Upper lobe of left lung (tissue), 6 donors: Measurements from ENCODE around the gene DEFB126. TPM values are rescaled to one million over a fixed set of nuclear protein-coding genes. Genes with fewer than 3 reads are reported as not detected.

Source experiments
- ATAC-seq, 2 donors: fragments of 200-7000 bp; cut with Tn5 transposase; one replicate each; pipeline ENCODE4 v1.9.1; 2022; ENCODE audit warnings: mild to moderate bottlenecking in 2 of 2, moderate library complexity in 2 of 2; ENCODE audit not compliant: low FRiP score in 2 of 2
- DNase-seq, 2 donors: peaks; one replicate each; pipeline ENCODE4 v3.0.0-alpha.2; 2019 to 2020
- H3K27ac ChIP-seq, 4 donors: fragments of 200-600 bp; sonication (generic); one replicate each; pipeline ENCODE4 v1.5.1; 2016 to 2019
- H3K27me3 ChIP-seq, 4 donors: fragments of 200-600 bp; sonication (generic); one replicate each; pipeline ENCODE4 v1.5.1; 2017 to 2019
- H3K36me3 ChIP-seq, 4 donors: fragments of 200-600 bp; sonication (generic); one replicate each; pipeline ENCODE4 v1.5.1; 2016 to 2019
- H3K4me1 ChIP-seq, 4 donors: fragments of 200-600 bp; sonication (generic); one replicate each; pipeline ENCODE4 v1.5.1; 2018 to 2019
- H3K4me3 ChIP-seq, 4 donors: fragments of 200-600 bp; sonication (generic); one replicate each; pipeline ENCODE4 v1.5.1; 2017 to 2019; ENCODE audit warnings: mild to moderate bottlenecking in 2 of 4, moderate library complexity in 1 of 4
- H3K9me3 ChIP-seq, 4 donors: fragments of 200-600 bp; sonication (generic); one replicate each; pipeline ENCODE4 v1.5.1; 2018 to 2019
- EP300 ChIP-seq, 4 donors: sonication (generic); formaldehyde crosslinking; IDR thresholded peaks; one replicate each; pipeline ENCODE4 v1.5.1; 2017; ENCODE audit warnings: antibody characterized with exemption in 4 of 4, control low read depth in 2 of 4
- POLR2A ChIP-seq, 4 donors: fragments of 450-650 bp; IDR thresholded peaks; one replicate each; pipeline ENCODE4 v1.5.1; 2016 to 2017; ENCODE audit warnings: antibody characterized with exemption in 4 of 4, mild to moderate bottlenecking in 2 of 4
- POLR2AphosphoS5 ChIP-seq, 2 donors: sonication (generic); formaldehyde crosslinking; IDR thresholded peaks; one replicate each; pipeline ENCODE4 v1.5.1; 2017; ENCODE audit warnings: antibody characterized with exemption in 2 of 2
- WGBS, 2 donors: methylation state at CpG; one replicate each; pipeline ENCODE4 v1.1.5; 2017 to 2018; 5-methylcytosine and 5-hydroxymethylcytosine counted together
- total RNA-seq, 6 donors: library from RNA; depleted of rRNA in 4 of 6; stranded (reverse); fragments of >200 nt in 4 of 6; gene quantifications; one replicate each; pipeline versions ENCODE4 v1.1.0 to v1.2.1, GENCODE V29; 2016 to 2021
- TF ChIP-seq, protein P1 (sequence below), 6 experiments: fragments of 450-650 bp in 4 of 6; fragments of 200-600 bp in 2 of 6; sonication (generic) in 2 of 6; IDR thresholded peaks; one replicate each; pipeline ENCODE4 v1.5.1; 2016 to 2019; ENCODE audit warnings: antibody characterized with exemption in 6 of 6
- donor health status: DM: no; HTN: no; CAD: no; lungs with moderate emphysema.
- donor health status: DM: no; HTN: yes; CAD: no; lungs with severe emphysema.

Gene DEFB126
- total RNA-seq, 6 donors from 2014 or later = not detected

DNA sequence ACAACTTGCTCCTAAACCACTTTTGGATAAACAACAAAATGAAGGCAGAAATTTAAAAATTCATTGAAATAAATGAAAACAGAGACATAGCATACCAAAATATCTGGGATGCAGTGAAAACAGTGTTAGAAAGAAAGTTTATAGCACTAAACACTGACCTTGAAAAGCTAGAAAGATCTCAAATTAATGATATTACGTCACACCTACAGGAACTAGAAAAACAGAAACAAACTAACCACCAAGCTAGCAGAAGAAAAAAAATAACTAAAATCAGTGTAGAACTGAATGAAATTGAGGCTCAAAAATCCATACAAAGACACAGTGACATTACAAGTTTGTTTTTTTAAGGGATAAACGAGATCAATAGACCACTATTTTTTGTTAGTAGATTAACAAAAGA is 41.9 kb downstream of the DEFB126 start:
- no peak for ATAC-seq
- TF ChIP-seq POLR2AphosphoS5 (IDR thresholded peaks at IDR 0.05) (no peak), EP300 (IDR thresholded peaks at IDR 0.05) (no peak), POLR2A (IDR thresholded peaks at IDR 0.05) (no peak)
- TF ChIP-seq, protein P1, sequence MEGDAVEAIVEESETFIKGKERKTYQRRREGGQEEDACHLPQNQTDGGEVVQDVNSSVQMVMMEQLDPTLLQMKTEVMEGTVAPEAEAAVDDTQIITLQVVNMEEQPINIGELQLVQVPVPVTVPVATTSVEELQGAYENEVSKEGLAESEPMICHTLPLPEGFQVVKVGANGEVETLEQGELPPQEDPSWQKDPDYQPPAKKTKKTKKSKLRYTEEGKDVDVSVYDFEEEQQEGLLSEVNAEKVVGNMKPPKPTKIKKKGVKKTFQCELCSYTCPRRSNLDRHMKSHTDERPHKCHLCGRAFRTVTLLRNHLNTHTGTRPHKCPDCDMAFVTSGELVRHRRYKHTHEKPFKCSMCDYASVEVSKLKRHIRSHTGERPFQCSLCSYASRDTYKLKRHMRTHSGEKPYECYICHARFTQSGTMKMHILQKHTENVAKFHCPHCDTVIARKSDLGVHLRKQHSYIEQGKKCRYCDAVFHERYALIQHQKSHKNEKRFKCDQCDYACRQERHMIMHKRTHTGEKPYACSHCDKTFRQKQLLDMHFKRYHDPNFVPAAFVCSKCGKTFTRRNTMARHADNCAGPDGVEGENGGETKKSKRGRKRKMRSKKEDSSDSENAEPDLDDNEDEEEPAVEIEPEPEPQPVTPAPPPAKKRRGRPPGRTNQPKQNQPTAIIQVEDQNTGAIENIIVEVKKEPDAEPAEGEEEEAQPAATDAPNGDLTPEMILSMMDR (IDR thresholded peaks at IDR 0.05) = no peak
- no peaks in the 10 kb centered on the region for H3K9me3 ChIP-seq
- WGBS, 2 donors = 66 to 78% methylated on average over 2 of the region's 2 CpGs
- no peaks in the 10 kb centered on the region for H3K4me1 ChIP-seq
- no peak for DNase-seq
- no peaks in the 10 kb centered on the region for H3K36me3 ChIP-seq
- H3K27me3 ChIP-seq = no peaks in the 10 kb centered on the region
- H3K4me3 ChIP-seq = no peak overlapping the region
- H3K27ac ChIP-seq = no peak overlapping the region

- DNase-seq (no peak), ATAC-seq (no peak)
- H3K27ac ChIP-seq = no peak overlapping the region
- no peaks in the 10 kb centered on the region for H3K27me3 ChIP-seq
- peaks cover 0 to 4% (median 0%) of the 10 kb centered on the region in 4 donors for H3K9me3 ChIP-seq
- no peak overlapping the region for H3K4me3 ChIP-seq
- TF ChIP-seq EP300 (IDR thresholded peaks at IDR 0.05) (no peak), POLR2AphosphoS5 (IDR thresholded peaks at IDR 0.05) (no peak), POLR2A (IDR thresholded peaks at IDR 0.05) (no peak)
- TF ChIP-seq, protein P1 (IDR thresholded peaks at IDR 0.05) = no peak
- WGBS, 2 donors = 65 to 77% methylated on average over 2 of the region's 2 CpGs
- no peaks in the 10 kb centered on the region for H3K4me1 ChIP-seq
- H3K36me3 ChIP-seq = no peaks in the 10 kb centered on the region
Measured at GRCh38 chr20:187733-188132, 45.3 kb downstream of the DEFB126 start.

GRCh38 chr20:189611-190010 is 47.2 kb downstream of the DEFB126 start, which contains the start of gene DEFB128:
Gene DEFB128 (minus strand): TSS chr20:189711. CDS start chr20:189623, 88 bp downstream.
- WGBS, 2 donors = 71 to 79% methylated on average over 7 of the region's 7 CpGs
- DNase-seq (no peak), ATAC-seq (no peak)
- no peak within 1 kb of the TSS for H3K4me3 ChIP-seq
- no peaks in the 10 kb centered on the region for H3K36me3 ChIP-seq
- H3K27ac ChIP-seq = no peak within 1 kb of the TSS
- H3K27me3 ChIP-seq = no peaks in the 10 kb centered on the region
- H3K9me3 ChIP-seq = peaks cover 0 to 4% (median 0%) of the 10 kb centered on the region in 4 donors
- no peaks in the 10 kb centered on the region for H3K4me1 ChIP-seq
- no peak for TF ChIP-seq POLR2A (IDR thresholded peaks at IDR 0.05)
- no peak for TF ChIP-seq EP300 (IDR thresholded peaks at IDR 0.05)
- no peak for TF ChIP-seq POLR2AphosphoS5 (IDR thresholded peaks at IDR 0.05)
- TF ChIP-seq, protein P1 (IDR thresholded peaks at IDR 0.05) = no peak

Other genes with a start within 250 kb of the DEFB126 start
- gene DEFB125, start 54.9 kb upstream of the DEFB126 start, total RNA-seq = not detected
- not detected for gene DEFB127, start 14.9 kb downstream of the DEFB126 start, total RNA-seq
- gene DEFB128, start 47.1 kb downstream of the DEFB126 start, total RNA-seq = not detected
- not detected for gene DEFB129, start 84.7 kb downstream of the DEFB126 start, total RNA-seq
- not detected for gene DEFB132, start 115.1 kb downstream of the DEFB126 start, total RNA-seq
- gene C20orf96, start 148.2 kb downstream of the DEFB126 start, total RNA-seq = 10 to 100 TPM in 3 of 6 donors, 1 to 10 TPM in 3; 3.0 to 31.4 (median 10.3) TPM
- gene ZCCHC3, start 155.0 kb downstream of the DEFB126 start, total RNA-seq = 10 to 100 TPM; 14.2 to 18.5 (median 17.3) TPM
- 10 to 100 TPM in 2 of 6 donors, 1 to 10 TPM in 4; 3.8 to 13.5 (median 7.6) TPM for gene SOX12, start 183.0 kb downstream of the DEFB126 start, total RNA-seq
- gene NRSN2, start 204.5 kb downstream of the DEFB126 start, total RNA-seq = 10 to 100 TPM; 13.6 to 30.8 (median 25.6) TPM
- 10 to 100 TPM; 11.5 to 39.0 (median 24.7) TPM for gene TRIB3, start 238.2 kb downstream of the DEFB126 start, total RNA-seq